NCI-H2196 (cell line): ENCODE results near the gene RBBP8NL.
"Not testable (repeated sequence)": the region's sequence is repeated elsewhere in the genome, so short reads cannot be mapped to it uniquely, and the experiment has no call there.

Source experiments
- DNase-seq: peaks from one replicate; lab custom pipeline; 2025; ENCODE audit not compliant: unreplicated experiment; lab: John Stamatoyannopoulos, UW

The RBBP8NL gene

GRCh38 chr20:62376112-62377063 is 51.0 kb downstream of the RBBP8NL start:
- no peak for DNase-seq

- DNase-seq = peak; percentile 46
These were observed 52.8 kb downstream of the RBBP8NL start for GRCh38 chr20:62374331-62375152.

- not testable (repeated sequence) for DNase-seq
These were observed 53.6 kb downstream of the RBBP8NL start for GRCh38 chr20:62373631-62374179.

- DNase-seq = no peak
These were observed 55.0 kb downstream of the RBBP8NL start for GRCh38 chr20:62372042-62372993.

- no peak for DNase-seq
These were observed 55.7 kb downstream of the RBBP8NL start for GRCh38 chr20:62371588-62372041.

- no peak for DNase-seq
These were observed 56.3 kb downstream of the RBBP8NL start for GRCh38 chr20:62370807-62371587.

GRCh38 chr20:62370115-62370806 is 57.1 kb downstream of the RBBP8NL start:
- DNase-seq = no peak

- no peak for DNase-seq
These were observed 57.6 kb downstream of the RBBP8NL start for GRCh38 chr20:62369815-62370114.

GRCh38 chr20:62368976-62369814 is 58.1 kb downstream of the RBBP8NL start:
- peak; percentile 61 for DNase-seq

GRCh38 chr20:62368392-62368975 is 58.9 kb downstream of the RBBP8NL start:
- DNase-seq = peak; percentile 25

GRCh38 chr20:62367633-62368391 is 59.5 kb downstream of the RBBP8NL start:
- peak; percentile 54 for DNase-seq

- DNase-seq = peak; percentile 69
These were observed 60.2 kb downstream of the RBBP8NL start, which contains the start of gene LAMA5 for GRCh38 chr20:62367136-62367632. Gene LAMA5, minus strand, starts transcription at chr20:62367312. Its CDS starts 67 bp downstream, at chr20:62367245.

GRCh38 chr20:62366370-62367135 is 60.8 kb downstream of the RBBP8NL start:
- DNase-seq = peak; percentile 38

- peak; percentile 43 for DNase-seq
These were observed 61.4 kb downstream of the RBBP8NL start for GRCh38 chr20:62365814-62366369.

GRCh38 chr20:62364911-62365736 is 62.2 kb downstream of the RBBP8NL start:
- no peak for DNase-seq
